Endothelial cell of hepatic sinusoid (primary cell): ENCODE data around the gene TPTE.
"Not testable (repeated sequence)": the region's sequence is repeated elsewhere in the genome, so short reads cannot be mapped to it uniquely, and the experiment has no call there.

Source experiments
- in situ Hi-C: cut with HindIII; loops from 2 replicates; pipeline ENCODE4 v1.10.0; 2017; ENCODE audit warnings: low sequenced_read_pairs

Gene TPTE

DNA sequence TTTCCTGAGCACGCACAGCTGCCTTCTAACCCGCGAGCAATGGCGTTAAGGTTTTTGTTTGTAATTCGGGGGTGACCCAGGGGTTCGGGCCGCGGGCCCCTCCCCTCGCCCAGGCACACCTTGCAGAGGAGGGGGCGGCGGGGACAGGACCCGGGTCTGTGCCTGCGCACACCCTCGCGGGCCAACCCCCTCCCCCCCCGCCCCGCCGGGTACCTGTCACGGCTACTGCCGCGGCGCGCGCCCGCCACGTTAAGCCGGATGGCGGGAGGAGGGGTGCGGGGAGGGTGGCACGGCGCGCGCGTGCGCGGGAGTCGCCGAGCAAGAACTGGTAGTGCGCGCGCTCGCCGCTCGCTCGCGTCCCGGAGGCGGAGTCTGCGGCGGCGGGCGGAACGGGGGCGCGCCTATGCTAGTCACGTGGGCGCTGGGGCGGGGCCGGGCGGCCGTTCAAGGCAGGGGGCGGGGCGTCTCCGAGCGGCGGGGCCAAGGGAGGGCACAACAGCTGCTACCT is at the start of gene TPTE:
Gene TPTE (plus strand): TSS at position 493 of the 508 bp plus-strand sequence. CDS start 17,141 bp downstream, outside the sequence.
- in situ Hi-C loops: no loop called here

DNA sequence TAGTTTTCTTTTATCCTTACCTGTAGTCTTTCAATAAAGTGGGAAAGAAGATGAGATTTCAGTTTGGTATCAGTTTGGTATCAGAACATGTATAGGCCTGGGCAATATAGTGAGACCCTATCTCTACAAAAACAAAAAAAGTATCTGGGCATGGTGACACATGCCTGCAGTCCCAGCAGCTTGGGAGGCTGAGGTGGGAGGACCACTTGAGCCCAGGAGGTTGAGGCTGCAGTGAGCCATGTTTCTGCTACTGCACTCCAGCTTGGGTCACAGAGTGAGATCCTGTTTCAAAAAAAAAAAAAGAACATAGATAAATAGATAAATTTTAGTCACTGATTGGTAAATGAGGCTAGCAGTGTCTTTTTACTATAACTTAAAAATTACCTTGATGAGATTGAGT is 49.4 kb upstream of the TPTE start:
- in situ Hi-C loops: not testable (repeated sequence)

DNA sequence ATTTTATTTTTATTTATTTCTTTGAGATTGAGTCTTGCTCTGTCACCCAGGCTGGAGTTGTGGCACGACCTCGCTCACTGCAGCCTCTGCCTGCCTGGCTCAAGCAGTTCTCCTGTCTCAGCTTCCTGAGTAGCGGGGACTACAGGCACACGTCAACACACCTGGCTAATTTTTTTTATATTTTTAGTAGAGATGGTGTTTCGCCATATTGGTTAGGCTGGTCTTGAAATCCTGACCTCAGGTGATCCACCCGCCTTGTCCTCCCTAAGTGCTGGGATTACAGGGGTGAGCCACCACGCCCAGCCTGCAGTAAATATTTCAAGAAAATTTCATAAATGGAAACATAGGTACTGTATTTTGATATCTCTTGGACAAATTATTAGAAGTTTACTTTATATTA is 43.6 kb upstream of the TPTE start:
- in situ Hi-C loops: not testable (repeated sequence)

DNA sequence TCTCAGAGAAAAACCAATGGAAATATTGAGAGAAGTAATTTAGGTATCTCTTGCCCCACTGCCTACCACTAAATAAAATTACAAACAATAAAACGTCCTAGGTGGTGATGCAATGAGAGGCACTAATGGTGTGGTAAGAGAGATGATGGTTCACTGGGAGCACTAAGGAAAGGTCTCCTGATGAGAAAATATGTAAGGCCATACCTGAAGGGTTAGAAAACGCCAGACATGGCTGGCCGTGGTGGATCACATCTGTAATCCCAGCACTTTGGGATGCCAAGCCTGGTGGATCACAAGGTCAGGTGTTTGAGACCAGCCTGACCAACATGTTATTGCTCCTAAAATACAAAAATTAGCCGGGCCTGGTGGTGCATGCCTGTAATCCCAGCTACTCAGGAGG is 41.5 kb upstream of the TPTE start:
- in situ Hi-C loops: not testable (repeated sequence)

DNA sequence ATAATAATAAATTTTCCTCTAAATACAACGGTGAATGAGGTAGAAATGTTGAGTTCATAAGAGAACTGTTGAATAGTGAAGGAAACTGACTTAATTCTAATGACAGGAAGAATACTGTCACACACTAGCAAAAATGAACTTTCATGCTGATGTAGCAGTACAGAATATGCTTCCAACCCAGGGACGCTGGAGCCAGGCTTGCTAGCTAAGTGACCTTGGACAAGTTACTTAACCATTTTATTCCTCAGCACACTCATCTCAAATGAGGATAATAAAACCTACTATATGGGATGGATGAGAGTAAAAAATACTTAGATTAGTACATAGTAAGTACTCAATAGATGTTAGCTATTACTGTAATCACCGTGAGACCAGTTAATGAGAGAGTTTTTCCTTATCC is 36.5 kb upstream of the TPTE start:
- in situ Hi-C loops: not testable (repeated sequence)

DNA sequence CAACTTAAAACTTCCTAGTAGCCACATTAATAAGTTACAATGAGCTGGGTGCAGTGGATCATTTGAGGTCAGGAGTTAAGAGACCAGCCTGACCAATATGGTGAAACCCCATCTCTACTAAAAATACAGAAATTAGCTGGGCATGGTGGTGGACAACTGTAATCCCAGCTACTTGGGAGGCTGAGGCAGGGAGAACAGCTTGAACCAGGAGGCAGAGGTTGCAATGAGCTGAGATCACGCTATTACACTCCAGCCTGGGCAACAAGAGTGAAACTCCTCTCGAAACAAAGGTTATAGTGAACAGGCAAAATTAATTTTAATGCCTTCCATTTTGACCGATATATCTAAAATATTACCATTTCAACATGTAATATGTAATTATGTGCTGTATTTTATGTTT is 30.9 kb upstream of the TPTE start:
- in situ Hi-C loops: not testable (repeated sequence)

DNA sequence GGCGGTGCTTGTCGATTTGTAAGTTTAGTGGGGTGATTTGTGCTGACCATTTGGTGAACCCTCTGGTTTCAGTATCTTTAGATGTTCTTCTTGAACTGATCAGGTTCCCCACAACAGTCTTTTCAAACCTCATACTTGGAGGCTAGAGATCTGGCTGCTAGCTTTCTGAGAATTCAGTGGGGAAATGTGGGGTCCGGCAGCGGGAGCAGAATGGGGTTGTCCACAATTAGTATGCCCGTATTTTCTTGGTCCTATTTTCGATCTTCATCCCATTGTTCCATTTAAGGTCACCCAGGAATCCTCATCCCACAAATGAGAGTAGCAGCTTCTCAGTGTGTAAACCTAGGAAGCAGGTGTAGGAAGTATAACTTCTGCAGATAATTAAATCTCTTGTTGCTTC is 10.3 kb upstream of the TPTE start:
- in situ Hi-C loops: no loop called here

DNA sequence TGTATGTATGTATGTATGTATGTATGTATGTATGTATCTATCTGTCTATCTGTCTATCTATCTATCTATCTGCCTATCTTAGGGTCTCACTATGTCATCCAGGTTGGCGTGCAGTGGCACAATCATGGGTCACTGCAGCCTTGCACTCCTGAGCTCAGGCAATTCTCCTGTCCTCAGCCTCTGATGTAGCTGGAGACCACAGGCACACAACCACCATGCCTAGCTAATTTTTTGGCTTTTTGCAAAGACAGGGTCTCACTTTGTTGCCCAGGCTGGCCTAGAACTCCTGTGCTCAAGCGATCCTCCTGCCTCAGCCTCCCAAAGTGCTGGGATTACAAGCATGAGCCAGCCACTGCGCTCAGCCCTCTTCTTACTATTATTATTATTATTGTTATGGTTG is 4.5 kb upstream of the TPTE start:
- in situ Hi-C loops: not testable (repeated sequence)

DNA sequence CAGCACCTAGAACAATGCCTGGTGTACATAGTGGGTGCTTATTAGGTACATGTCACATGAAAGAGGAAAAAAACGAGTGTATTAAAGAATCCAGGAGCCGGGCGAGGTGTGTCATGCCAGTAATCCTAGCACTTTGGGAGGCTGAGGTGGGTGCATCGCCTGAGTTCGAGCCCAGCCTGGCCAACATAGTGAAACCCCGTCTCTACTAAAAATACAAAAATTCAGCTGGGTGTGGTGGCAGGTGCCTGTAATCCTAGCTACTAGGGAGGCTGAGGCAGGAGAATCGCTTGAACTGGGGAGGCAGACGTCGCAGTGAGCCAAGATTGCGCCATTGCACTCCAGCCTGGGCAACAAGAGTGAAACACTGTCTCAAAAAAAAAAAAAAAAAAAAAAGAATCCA is 3.5 kb upstream of the TPTE start:
- in situ Hi-C loops: not testable (repeated sequence)

DNA sequence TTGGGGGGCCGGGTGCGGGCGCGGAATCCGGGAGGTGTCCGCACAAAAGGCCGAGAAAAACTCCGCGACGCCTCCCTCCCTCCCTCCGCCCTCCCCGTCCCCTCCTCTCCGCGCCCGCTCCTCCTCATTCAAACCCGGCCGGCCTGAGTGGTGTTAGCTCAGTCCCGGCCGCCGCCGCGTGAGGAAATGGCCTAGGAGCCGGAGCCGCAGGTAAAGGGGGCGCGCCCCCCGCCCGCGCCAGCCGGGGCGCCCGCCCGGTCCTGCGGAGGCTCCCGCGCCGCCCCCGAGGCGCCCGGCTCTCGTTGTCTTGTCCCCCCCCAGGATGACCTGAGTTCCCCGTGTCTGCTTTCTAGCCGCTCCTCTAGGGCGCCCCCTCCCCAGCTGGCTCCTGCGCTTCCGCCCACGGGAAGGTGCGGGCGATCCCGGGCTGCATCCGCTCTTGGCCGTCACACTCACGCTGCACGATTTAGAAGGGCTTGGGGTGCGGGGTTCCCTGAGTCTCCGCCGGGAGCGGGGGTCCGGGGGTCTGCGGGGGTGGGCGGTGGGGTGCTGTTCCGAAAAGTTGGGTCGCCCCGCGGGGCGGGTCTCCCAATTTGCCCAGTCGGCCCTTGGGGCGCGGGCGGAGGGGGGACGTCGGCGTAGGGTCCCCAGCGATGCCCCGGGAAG is 585 bp downstream of the TPTE start:
- in situ Hi-C loops: not testable (repeated sequence)

DNA sequence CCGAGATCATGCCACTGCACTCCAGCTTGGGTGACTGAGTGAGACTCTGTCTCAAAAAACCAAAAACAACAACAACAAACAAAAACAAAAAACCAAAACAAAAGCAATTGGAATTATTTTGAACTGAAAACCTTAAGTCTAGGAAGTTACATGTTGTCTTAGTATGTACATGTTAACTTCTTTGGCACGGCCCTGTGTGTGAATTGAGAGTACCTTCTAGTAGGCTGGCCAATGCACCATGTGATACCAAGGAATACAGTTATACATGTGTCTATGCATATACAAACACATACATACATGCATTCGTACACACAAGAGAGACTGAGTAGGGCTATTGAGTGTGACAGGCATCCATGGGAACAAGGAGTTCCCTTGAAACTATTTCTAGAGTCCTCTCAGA is 18.6 kb downstream of the TPTE start:
- in situ Hi-C loops: no loop called here

DNA sequence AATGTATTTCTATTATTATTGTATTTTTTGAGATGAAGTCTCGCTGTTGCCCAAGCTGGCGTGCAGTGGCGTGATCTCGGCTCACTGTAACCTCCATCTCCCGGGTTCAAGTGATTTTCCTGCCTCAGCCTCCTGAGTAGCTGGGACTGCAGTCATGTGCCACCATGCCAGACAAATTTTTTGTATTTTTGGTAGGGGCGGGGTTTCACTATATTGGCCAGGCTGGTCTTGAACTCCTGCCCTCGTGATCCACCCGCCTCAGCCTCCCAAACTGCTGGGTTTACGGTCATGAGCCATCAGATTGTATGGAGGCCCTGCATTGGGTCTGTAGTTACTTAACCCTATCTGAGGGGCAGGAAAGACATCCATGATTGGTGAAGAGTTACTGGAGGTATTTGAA is 23.0 kb downstream of the TPTE start:
- in situ Hi-C loops: not testable (repeated sequence)

DNA sequence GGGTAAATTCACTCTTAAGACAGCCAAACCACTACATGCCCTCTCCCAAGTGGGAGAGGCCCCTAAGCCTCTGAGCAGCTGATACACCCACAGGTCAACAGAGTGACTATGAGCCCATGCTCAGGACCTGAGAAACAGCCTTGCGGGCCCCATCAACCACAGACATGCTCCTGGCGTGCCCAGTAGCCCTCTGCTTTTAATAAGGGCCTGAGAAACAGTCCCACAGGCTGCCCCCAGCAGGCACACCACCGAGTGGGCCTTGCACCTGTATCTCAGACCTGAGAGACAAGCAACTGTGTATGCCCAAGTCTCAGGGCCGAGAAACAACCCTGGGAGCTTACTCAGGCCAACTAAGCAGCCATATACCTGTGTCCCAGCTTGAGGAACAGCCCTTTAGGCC is 26.5 kb downstream of the TPTE start:
- in situ Hi-C loops: not testable (repeated sequence)

DNA sequence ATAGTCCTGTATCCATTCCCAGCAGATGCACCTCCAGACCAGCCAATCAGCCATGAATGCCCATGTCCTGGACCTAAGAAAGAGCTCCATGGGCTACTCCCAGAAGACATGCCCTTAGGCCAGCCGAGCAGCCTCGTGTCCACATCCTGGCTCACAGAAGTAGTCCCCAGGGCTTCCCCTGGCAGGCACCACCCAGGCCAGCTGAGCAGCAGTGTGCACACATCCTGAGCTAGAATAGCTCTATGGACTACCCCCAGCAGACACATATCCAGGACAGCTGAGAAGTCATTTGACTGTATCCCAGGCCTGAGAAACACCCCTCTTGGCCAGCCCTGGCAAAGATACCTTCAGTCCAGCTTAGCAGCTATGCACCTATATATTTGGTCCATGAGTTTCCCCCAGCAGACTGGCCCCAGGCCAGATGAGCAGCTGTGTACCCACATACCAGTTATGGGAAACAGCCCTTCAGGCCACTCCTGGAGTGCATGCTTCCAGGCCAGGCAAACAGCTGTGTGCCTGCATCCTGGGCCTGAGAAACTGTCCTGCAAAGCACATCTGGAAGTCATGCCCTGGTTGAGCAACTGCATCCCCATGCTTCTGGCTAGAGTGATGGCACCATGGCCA is 27.1 kb downstream of the TPTE start:
- in situ Hi-C loops: not testable (repeated sequence)

DNA sequence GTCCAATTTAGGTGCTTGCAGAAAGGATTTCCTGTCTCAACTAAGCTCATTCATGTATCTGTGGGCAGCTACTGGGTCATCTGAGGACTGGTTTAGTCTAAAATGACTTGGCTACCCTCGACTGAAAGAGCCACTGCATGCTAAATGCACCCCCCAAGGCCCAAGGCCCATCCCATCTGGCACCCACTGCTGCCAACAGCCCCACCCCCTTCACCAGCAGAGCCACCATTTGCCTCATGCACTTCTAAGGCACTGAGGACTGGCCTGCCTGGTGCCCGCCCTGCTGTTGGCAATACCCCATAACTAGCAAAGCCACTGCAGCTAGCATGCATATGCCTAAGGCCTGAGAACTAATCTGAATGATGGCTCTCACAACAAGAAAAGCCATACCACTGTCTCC is 49.4 kb downstream of the TPTE start:
- in situ Hi-C loops: not testable (repeated sequence)

DNA sequence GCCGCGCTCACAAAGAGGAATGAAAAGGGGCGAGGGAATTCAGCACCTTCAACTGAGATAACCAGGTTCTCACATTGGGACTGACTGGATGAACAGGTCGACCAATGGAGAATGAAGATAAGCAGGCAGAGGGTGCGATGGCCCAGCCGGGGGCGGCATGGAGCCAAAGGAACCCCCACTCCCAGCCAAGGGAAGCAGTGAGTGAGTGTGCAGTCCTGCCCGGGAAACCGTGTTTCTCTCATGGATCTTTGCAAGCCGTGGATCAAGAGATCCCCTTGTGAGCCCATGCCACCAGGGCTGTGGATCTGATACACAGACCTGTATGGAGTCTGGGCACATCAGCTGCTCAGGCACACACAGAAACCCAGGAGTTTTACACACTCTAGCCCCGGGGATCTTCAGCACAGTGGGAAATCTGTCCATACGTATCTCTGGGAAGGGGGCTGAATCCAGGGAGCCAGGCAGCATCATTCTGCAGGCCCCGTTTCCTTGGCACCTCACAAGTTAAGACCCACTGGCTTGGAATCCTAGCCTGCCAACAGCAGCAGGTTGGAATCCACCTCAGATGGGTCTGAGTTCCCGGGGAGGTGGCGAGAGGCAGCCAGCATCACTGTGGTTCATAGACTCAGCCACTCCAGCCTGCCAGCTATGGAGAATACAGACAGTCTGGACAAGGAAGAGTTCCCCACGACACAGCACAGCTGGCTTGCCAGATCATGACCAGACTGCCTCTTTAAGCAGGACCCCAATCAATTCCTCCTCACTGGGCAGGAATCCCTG is 53.3 kb downstream of the TPTE start:
- in situ Hi-C loops: not testable (repeated sequence)

DNA sequence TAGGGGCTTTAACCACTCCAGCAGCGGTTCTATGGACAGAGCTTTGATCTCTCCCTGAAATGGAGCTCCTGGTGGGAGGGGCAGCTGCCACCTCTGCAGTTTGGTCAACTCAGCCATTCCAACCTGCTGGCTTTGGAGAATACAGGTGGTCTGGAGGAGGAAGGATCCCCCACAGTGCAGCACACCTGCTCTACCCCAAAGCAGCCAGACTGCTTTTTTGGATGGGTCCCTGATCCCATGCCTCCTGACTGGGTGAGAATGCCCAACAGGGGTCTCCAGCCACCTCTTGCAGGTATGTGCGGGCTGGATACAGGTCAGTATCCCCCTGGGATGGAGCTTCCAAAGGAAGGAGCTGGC is 53.9 kb downstream of the TPTE start:
- in situ Hi-C loops: no loop called here

DNA sequence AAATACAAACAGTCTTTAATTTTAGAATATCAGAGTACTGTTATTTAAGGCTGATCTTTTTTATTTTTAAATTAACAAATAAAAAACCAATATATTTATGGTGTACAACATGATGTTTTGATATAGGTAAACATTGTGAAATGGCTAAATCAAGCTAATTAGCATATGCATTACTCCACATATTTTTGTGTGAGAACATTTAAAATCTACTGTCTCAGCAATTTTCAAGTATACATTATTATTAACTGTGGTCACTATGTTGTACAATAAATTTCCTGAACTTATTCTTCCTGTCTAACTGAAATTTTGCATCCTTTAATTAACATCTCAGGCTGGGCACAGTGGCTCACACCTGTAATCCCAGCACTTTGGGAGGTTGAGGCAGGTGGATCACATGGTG is 57.5 kb downstream of the TPTE start:
- in situ Hi-C loops: not testable (repeated sequence)

DNA sequence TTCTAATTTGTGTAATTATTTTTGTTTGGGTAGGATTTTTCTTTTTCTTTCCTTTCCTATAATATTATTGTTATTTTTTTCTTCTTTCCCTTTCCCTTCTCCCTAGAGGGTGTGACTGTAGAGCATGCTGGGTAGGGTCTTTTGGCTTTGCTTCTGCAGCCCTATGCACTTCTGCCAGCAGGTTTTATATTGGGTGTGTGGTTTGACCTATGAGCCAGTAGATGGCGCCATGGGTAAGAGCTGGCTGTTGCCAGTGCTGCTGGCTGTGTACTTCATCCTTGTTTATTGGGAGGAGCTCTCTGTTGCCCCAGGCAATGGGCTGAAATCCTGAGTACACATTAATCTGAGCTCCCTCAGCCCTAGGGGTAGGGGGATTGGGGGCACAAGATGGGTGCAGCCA is 67.7 kb downstream of the TPTE start:
- in situ Hi-C loops: not testable (repeated sequence)

DNA sequence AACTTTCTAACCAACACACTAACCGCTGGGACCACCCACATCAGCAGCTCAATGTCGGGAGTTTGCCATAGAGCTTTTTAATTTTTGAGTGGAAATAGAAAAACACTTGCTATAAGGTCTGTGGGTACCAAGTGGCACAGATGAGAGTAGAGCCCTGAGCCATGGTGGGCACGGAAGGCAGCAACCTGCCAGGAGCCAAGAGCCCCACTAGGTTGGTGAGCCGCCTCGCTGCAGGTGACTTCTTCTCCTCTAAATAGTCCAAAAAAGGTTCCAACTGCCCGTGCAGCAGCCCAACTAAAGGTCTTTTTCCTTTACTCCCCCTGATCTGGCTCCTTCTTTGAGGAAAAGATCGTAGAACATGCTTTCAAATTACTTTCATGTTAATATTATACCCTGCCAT is 85.7 kb downstream of the TPTE start:
- in situ Hi-C loops: not testable (repeated sequence)

DNA sequence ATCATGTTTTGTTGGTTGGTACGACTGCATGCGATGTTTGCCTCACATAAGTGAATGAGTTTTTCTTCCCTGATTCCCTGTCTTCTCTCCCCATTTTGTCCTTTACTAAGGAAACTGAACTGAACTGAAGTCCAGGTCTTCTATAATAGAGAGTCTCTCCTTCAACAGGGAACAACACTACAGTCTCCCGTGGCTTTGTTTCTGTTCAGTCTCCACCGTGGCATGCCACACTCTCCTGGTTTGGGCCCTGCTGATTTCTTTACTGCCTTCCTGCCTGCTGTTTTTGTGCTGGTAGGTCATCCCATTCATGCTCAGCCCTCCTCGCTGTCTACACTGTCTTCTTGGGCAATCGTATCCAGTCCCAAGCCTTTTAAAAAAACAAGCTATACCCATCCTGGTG is 92.9 kb downstream of the TPTE start:
- in situ Hi-C loops: not testable (repeated sequence)

DNA sequence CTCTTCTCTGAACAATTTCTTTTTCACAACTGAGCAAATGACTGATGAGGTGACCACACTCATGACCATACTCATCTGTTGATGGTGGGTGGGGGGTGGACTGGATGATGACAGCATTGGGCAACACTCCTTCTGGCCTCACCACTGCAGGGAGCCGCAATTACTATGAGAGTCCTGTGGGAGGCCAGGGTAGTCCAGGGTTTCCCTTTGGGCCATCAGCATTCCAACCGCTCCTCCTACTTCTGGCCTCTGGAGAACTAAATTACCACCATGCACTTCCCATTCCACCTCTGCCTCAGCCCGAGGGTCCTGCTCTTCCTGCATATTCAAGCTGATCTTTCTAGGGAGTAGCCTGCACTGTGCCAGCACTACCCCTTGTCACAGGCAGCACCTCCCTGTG is 94.7 kb downstream of the TPTE start:
- in situ Hi-C loops: not testable (repeated sequence)
